HCT116 (cell line): ENCODE measurements around the gene SIAE. TPM values are rescaled to one million over a fixed set of nuclear protein-coding genes. Genes with fewer than 3 reads are reported as not detected.

Experiments
- ATAC-seq: fragments of 200-7000 bp; cut with Tn5 transposase; 2 replicates; pipeline ENCODE4 v1.9.1; 2020; ENCODE audit warnings: mild to moderate bottlenecking, moderate library complexity
- BruUV-seq: library from RNA; stranded (reverse); fragments of 400-500 nt; replicated peaks from 2 replicates; lab custom pipeline; 2021; lab: Mats Ljungman, UMichigan
- CTCF ChIA-PET: fragments of 300-600 bp; sonication (Branson Sonifier 250); formaldehyde crosslinking; loops from one replicate; lab custom pipeline; 2021; ENCODE audit warnings: antibody characterized with exemption; lab: Charles Lee
- POLR2A ChIA-PET: fragments of 300-600, 350-600 bp; sonication (Branson Sonifier 250); formaldehyde crosslinking; loops from one replicate; lab custom pipeline; 2021; ENCODE audit warnings: antibody characterized with exemption; lab: Charles Lee
- RAD21 ChIA-PET, 2 experiments: fragments of 300-600 bp; sonication (Branson Sonifier 250); formaldehyde crosslinking; loops; one replicate each; lab custom pipeline; 2023; ENCODE audit warnings: low total read pairs in 2 of 2; ENCODE audit not compliant: uncharacterized antibody in 2 of 2, unreplicated experiment in 2 of 2, low non-redundant PET in 1 of 2; lab: Charles Lee
- DNase-seq: peaks from one replicate; pipeline ENCODE4 v3.0.0-alpha.2; 2010; ENCODE audit warnings: low read depth, low spot score
- H2AFZ ChIP-seq: fragments of 200-600 bp; shearing (Covaris generic), sonication (generic); 2 replicates; pipeline ENCODE4 v1.6.1; 2017; ENCODE audit warnings: low read depth, mixed run types, mixed read lengths, antibody characterized with exemption, low read length; ENCODE audit not compliant: poor library complexity, severe bottlenecking
- H3K27ac ChIP-seq: 2 replicates; pipeline ENCODE4 v1.5.1; 2012; ENCODE audit warnings: low read depth, low read length
- H3K27me3 ChIP-seq: fragments of 200-600 bp; sonication (generic); 2 replicates; pipeline ENCODE4 v1.6.1; 2016; ENCODE audit warnings: mixed run types, low read length, mixed read lengths; ENCODE audit not compliant: insufficient read depth
- H3K36me3 ChIP-seq, 2 experiments: fragments of 200-500 bp in 1 of 2; fragments of 200-600 bp in 1 of 2; sonication (Bioruptor generic) in 1 of 2; sonication (generic) in 1 of 2; 2 replicates each; pipeline versions ENCODE4 v1.5.1 to v1.6.1; 2014 to 2016; ENCODE audit warnings: low read length in 2 of 2, inconsistent platforms in 1 of 2, mixed read lengths in 1 of 2, mixed run types in 1 of 2; ENCODE audit not compliant: insufficient read depth in 2 of 2, control insufficient read depth in 1 of 2
- H3K4me1 ChIP-seq, 2 experiments: fragments of 200-600 bp in 1 of 2; sonication (generic) in 1 of 2; 2 replicates each; pipeline versions ENCODE4 v1.5.1 to v1.6.1; 2012 to 2017; ENCODE audit warnings: low read length in 2 of 2, inconsistent platforms in 1 of 2, mild to moderate bottlenecking in 1 of 2, mixed read lengths in 1 of 2, mixed run types in 1 of 2, moderate library complexity in 1 of 2; ENCODE audit not compliant: insufficient read depth in 2 of 2, control insufficient read depth in 1 of 2
- H3K4me2 ChIP-seq: fragments of 200-600 bp; sonication (generic); 2 replicates; pipeline ENCODE4 v1.6.1; 2017; ENCODE audit warnings: mixed run types, low read length, mixed read lengths
- H3K4me3 ChIP-seq, 2 experiments: fragments of 200-600 bp in 1 of 2; sonication (generic) in 1 of 2; replicated peaks in 1 of 2; 2 replicates each; pipeline ENCODE4 v1.5.1; 2011 to 2016; ENCODE audit warnings: low read length in 2 of 2, control low read depth in 1 of 2, low read depth in 1 of 2, mild to moderate bottlenecking in 1 of 2, mixed read lengths in 1 of 2, mixed run types in 1 of 2
- H3K79me2 ChIP-seq: fragments of 200-600 bp; sonication (generic); 2 replicates; pipeline ENCODE4 v1.6.1; 2017; ENCODE audit warnings: mild to moderate bottlenecking, mixed run types, low read length, moderate library complexity, mixed read lengths; ENCODE audit not compliant: insufficient read depth
- H3K9ac ChIP-seq: fragments of 200-600 bp; sonication (generic); 2 replicates; pipeline ENCODE4 v1.6.1; 2016; ENCODE audit warnings: low read length, mixed read lengths
- H3K9me2 ChIP-seq: fragments of 200-600 bp; sonication (generic), shearing (Covaris generic); 2 replicates; pipeline ENCODE4 v1.6.1; 2017; ENCODE audit warnings: mixed run types, mild to moderate bottlenecking, moderate library complexity; ENCODE audit not compliant: insufficient read depth
- H3K9me3 ChIP-seq, 2 experiments: fragments of 200-500 bp in 1 of 2; fragments of 200-600 bp in 1 of 2; sonication (Bioruptor generic) in 1 of 2; sonication (generic) in 1 of 2; 2 replicates each; pipeline ENCODE4 v1.6.1; 2014 to 2017; ENCODE audit warnings: low read length in 2 of 2, mixed read lengths in 2 of 2, inconsistent platforms in 1 of 2, low read depth in 1 of 2, mild to moderate bottlenecking in 1 of 2, mixed run types in 1 of 2, moderate library complexity in 1 of 2; ENCODE audit not compliant: control insufficient read depth in 1 of 2, insufficient read depth in 1 of 2
- H4K20me1 ChIP-seq: fragments of 200-600 bp; sonication (generic), shearing (Covaris generic); 2 replicates; pipeline ENCODE4 v1.6.1; 2017; ENCODE audit warnings: mixed run types, mild to moderate bottlenecking, moderate library complexity; ENCODE audit not compliant: insufficient read depth
- CBX3 ChIP-seq: IDR thresholded peaks from 2 replicates; pipeline ENCODE4 v1.6.1; 2012; ENCODE audit warnings: low read depth
- CEBPB ChIP-seq: IDR thresholded peaks from 2 replicates; pipeline ENCODE4 v1.6.1; 2012; ENCODE audit warnings: low read depth
- EZH2phosphoT487 ChIP-seq: fragments of 200-600 bp; IDR thresholded peaks from 2 replicates; pipeline ENCODE4 v1.6.1; 2018; ENCODE audit warnings: antibody characterized with exemption, borderline replicate concordance
- FOSL1 ChIP-seq: IDR thresholded peaks from 2 replicates; pipeline ENCODE4 v1.6.1; 2012; ENCODE audit warnings: low read depth
- JUND ChIP-seq: IDR thresholded peaks from 2 replicates; pipeline ENCODE4 v1.6.1; 2012
- MAX ChIP-seq: IDR thresholded peaks from 2 replicates; pipeline ENCODE4 v1.6.1; 2012
- POLR2A ChIP-seq: IDR thresholded peaks from 2 replicates; pipeline ENCODE4 v1.7.0; 2011; ENCODE audit warnings: borderline replicate concordance; ENCODE audit not compliant: insufficient read depth, insufficient read length; ENCODE audit errors: extremely low read depth
- POLR2AphosphoS5 ChIP-seq: IDR thresholded peaks from 2 replicates; pipeline ENCODE4 v1.6.1; 2011; ENCODE audit warnings: mild to moderate bottlenecking, low read depth, low read length, moderate library complexity
- RAD21 ChIP-seq: IDR thresholded peaks from 2 replicates; pipeline ENCODE4 v1.6.1; 2012; ENCODE audit warnings: low read depth, mild to moderate bottlenecking
- SIN3A ChIP-seq: IDR thresholded peaks from 2 replicates; pipeline ENCODE4 v1.6.1; 2012; ENCODE audit warnings: low read depth
- SP1 ChIP-seq: IDR thresholded peaks from 2 replicates; pipeline ENCODE4 v1.6.1; 2012; ENCODE audit warnings: low read depth
- SRF ChIP-seq: IDR thresholded peaks from 2 replicates; pipeline ENCODE4 v1.6.1; 2012; ENCODE audit warnings: low read depth
- TCF7L2 ChIP-seq: IDR thresholded peaks from 2 replicates; pipeline ENCODE4 v1.7.0; 2011; ENCODE audit warnings: borderline replicate concordance, inconsistent platforms; ENCODE audit not compliant: insufficient read depth, insufficient read length; ENCODE audit errors: extremely low read depth
- YY1 ChIP-seq: IDR thresholded peaks from 2 replicates; pipeline ENCODE4 v1.6.1; 2011; ENCODE audit warnings: low read length, low read depth, moderate library complexity, mild to moderate bottlenecking; ENCODE audit not compliant: insufficient replicate concordance; ENCODE audit errors: extremely low read depth
- ZBTB33 ChIP-seq: IDR thresholded peaks from 2 replicates; pipeline ENCODE4 v1.6.1; 2011; ENCODE audit warnings: mild to moderate bottlenecking, low read length, moderate library complexity; ENCODE audit not compliant: insufficient replicate concordance; ENCODE audit errors: extremely low read depth
- ZFX ChIP-seq: fragments of 450-650 bp; IDR thresholded peaks from 2 replicates; pipeline ENCODE4 v1.6.1; 2017
- intact Hi-C: fragments of 100-400 bp; cut with micrococcal nuclease; formaldehyde crosslinking; loops from 2 replicates; pipeline ENCODE4 v1.10.0; 2022
- total RNA-seq: library from RNA; stranded (reverse); gene quantifications from one replicate; pipeline ENCODE4 v1.2.1, GENCODE V29; 2021; ENCODE audit not compliant: unreplicated experiment
- TF ChIP-seq, protein P1 (sequence below): IDR thresholded peaks from 2 replicates; pipeline ENCODE4 v1.6.1; 2012; ENCODE audit warnings: low read depth
- TF ChIP-seq, protein P2 (sequence below), 3 experiments: fragments of 200-600 bp in 1 of 3; sonication (generic) in 1 of 3; IDR thresholded peaks in 2 of 3; conservative IDR thresholded peaks in 1 of 3; 2 replicates each; pipeline ENCODE4 v1.5.1; 2012 to 2017; ENCODE audit warnings: low read depth in 2 of 3, low read length in 2 of 3, antibody characterized with exemption in 1 of 3, borderline replicate concordance in 1 of 3, control low read depth in 1 of 3, mild to moderate bottlenecking in 1 of 3, mixed read lengths in 1 of 3, mixed run types in 1 of 3, moderate library complexity in 1 of 3; ENCODE audit not compliant: insufficient read depth in 1 of 3

Gene SIAE
- total RNA-seq, 1 experiment from 2014 or later = 39.2 TPM

DNA sequence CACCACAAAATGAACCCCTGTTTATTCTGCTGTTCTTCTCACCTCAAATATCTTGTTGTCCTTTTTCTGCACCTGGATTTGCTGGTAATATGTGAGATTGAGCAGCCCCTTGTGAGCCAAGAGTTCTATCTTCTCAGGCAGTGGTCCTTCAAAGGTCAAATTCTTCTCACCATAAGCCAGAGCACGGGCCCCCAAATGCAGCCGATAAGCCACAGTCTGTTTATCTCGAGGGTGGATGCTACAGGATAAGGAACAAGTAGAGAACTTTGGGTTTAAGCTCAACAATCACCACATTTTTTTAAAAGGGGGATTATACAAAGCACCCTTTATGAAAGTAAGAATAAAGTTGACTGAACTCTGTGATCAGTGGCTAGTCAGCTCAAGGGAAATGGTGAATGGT, 35.0 kb downstream of the SIAE start (continued):
- TF ChIP-seq, protein P1, sequence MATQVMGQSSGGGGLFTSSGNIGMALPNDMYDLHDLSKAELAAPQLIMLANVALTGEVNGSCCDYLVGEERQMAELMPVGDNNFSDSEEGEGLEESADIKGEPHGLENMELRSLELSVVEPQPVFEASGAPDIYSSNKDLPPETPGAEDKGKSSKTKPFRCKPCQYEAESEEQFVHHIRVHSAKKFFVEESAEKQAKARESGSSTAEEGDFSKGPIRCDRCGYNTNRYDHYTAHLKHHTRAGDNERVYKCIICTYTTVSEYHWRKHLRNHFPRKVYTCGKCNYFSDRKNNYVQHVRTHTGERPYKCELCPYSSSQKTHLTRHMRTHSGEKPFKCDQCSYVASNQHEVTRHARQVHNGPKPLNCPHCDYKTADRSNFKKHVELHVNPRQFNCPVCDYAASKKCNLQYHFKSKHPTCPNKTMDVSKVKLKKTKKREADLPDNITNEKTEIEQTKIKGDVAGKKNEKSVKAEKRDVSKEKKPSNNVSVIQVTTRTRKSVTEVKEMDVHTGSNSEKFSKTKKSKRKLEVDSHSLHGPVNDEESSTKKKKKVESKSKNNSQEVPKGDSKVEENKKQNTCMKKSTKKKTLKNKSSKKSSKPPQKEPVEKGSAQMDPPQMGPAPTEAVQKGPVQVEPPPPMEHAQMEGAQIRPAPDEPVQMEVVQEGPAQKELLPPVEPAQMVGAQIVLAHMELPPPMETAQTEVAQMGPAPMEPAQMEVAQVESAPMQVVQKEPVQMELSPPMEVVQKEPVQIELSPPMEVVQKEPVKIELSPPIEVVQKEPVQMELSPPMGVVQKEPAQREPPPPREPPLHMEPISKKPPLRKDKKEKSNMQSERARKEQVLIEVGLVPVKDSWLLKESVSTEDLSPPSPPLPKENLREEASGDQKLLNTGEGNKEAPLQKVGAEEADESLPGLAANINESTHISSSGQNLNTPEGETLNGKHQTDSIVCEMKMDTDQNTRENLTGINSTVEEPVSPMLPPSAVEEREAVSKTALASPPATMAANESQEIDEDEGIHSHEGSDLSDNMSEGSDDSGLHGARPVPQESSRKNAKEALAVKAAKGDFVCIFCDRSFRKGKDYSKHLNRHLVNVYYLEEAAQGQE = no peak
- TF ChIP-seq SRF = no peak

GRCh38 chr11:124635932-124636331, 37.6 kb downstream of the SIAE start:
- Histone ChIP-seq H3K9me3 (peaks cover 0 to 7% of the 10 kb centered on the region in 2 experiments; a peak in 1 of 4 replicates), H3K36me3 (peaks cover 26 to 40% of the 10 kb centered on the region in 2 experiments), H3K4me1 (no peaks in the 10 kb centered on the region), H2AFZ (no peak overlapping the region), H3K9me2 (no peaks in the 10 kb centered on the region), H3K27me3 (no peaks in the 10 kb centered on the region), H3K27ac (no peak overlapping the region), H3K79me2 (no peaks in the 10 kb centered on the region), H3K4me2 (no peak overlapping the region), H3K4me3 (no peak overlapping the region), H4K20me1 (no peaks in the 10 kb centered on the region), H3K9ac (no peak overlapping the region)
- CTCF ChIA-PET = no interaction called here
- RAD21 ChIA-PET = no interaction called here
- no peak for TF ChIP-seq CEBPB
- no peak for TF ChIP-seq SP1
- no peak for TF ChIP-seq SIN3A
- no peak for TF ChIP-seq SRF
- no peak for TF ChIP-seq EZH2phosphoT487
- no peak for TF ChIP-seq RAD21
- no peak for TF ChIP-seq ZBTB33
- TF ChIP-seq CBX3 = no peak
- no peak for TF ChIP-seq POLR2AphosphoS5
- no peak for TF ChIP-seq YY1
- TF ChIP-seq POLR2A = no peak
- TF ChIP-seq JUND = no peak
- TF ChIP-seq ZFX = no peak
- TF ChIP-seq FOSL1 = no peak
- TF ChIP-seq TCF7L2 = no peak
- no peak for TF ChIP-seq MAX
- TF ChIP-seq, protein P2, sequence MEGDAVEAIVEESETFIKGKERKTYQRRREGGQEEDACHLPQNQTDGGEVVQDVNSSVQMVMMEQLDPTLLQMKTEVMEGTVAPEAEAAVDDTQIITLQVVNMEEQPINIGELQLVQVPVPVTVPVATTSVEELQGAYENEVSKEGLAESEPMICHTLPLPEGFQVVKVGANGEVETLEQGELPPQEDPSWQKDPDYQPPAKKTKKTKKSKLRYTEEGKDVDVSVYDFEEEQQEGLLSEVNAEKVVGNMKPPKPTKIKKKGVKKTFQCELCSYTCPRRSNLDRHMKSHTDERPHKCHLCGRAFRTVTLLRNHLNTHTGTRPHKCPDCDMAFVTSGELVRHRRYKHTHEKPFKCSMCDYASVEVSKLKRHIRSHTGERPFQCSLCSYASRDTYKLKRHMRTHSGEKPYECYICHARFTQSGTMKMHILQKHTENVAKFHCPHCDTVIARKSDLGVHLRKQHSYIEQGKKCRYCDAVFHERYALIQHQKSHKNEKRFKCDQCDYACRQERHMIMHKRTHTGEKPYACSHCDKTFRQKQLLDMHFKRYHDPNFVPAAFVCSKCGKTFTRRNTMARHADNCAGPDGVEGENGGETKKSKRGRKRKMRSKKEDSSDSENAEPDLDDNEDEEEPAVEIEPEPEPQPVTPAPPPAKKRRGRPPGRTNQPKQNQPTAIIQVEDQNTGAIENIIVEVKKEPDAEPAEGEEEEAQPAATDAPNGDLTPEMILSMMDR (IDR thresholded peaks at IDR 0.05 in 2 of 3, conservative IDR thresholded peaks at IDR 0.05 in 1 of 3; ENCODE audit: borderline replicate concordance in 1 of 3, insufficient read depth in 1 of 3, low read depth in 2 of 3, low read length in 2 of 3) = no peak
- POLR2A ChIA-PET = no interaction called here
- TSS peak; percentile 91 for BruUV-seq
- intact Hi-C loops = no loop called here
- DNase-seq = no peak
- ATAC-seq = no peak
